Gastrocnemius medialis (tissue), 4 donors: ENCODE results near the gene UCKL1.

ENCODE experiments used
- CTCF ChIP-seq, 5 experiments: fragments of 450-650 bp in 3 of 5; fragments of 200-600 bp in 2 of 5; sonication (generic) in 2 of 5; IDR thresholded peaks in 4 of 5; conservative IDR thresholded peaks in 1 of 5; 1 replicate in 4 of 5; 2 replicates in 1 of 5; pipeline ENCODE4 v1.5.1; 2016 to 2019; ENCODE audit warnings: antibody characterized with exemption in 5 of 5, mild to moderate bottlenecking in 3 of 5, moderate library complexity in 3 of 5
- POLR2A ChIP-seq, 2 donors: fragments of 450-650 bp; IDR thresholded peaks; one replicate each; pipeline ENCODE4 v1.6.1; 2017; ENCODE audit warnings: antibody characterized with exemption in 2 of 2, mild to moderate bottlenecking in 2 of 2, moderate library complexity in 2 of 2

GRCh38 chr20:63895952-63896263 lies 60.3 kb downstream of the UCKL1 start:
- TF ChIP-seq CTCF (IDR thresholded peaks at IDR 0.05 in 4 of 5, conservative IDR thresholded peaks at IDR 0.05 in 1 of 5): no peak
- no peak for TF ChIP-seq POLR2A (IDR thresholded peaks at IDR 0.05)
